ENCODE measurements around the gene USP17L15. TPM values are rescaled to one million over a fixed set of nuclear protein-coding genes. Genes with fewer than 3 reads are reported as not detected.
A peak's percentile ranks its signal among the peaks of the same experiment; 100 is the strongest.
"Not testable (repeated sequence)": the region's sequence is repeated elsewhere in the genome, so short reads cannot be mapped to it uniquely, and the experiment has no call there.

USP17L15 gene
- total and polyA plus RNA-seq, 2 donors (not counting 1 experiment from before 2014, with no cell fraction given), result not detected

DNA sequence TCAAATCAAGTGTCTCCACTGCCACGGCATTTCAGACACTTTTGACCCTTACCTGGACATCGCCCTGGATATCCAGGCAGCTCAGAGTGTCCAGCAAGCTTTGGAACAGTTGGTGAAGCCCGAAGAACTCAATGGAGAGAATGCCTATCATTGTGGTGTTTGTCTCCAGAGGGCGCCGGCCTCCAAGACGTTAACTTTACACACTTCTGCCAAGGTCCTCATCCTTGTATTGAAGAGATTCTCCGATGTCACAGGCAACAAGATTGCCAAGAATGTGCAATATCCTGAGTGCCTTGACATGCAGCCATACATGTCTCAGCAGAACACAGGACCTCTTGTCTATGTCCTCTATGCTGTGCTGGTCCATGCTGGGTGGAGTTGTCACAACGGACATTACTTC is 3.9 kb upstream of the USP17L15 start:
- H3K9ac ChIP-seq (ENCODE audit: insufficient read depth, low read length); H3K27ac ChIP-seq (ENCODE audit: insufficient read depth, low read length); H3K4me2 ChIP-seq (ENCODE audit: extremely low read depth, insufficient read depth, low read length); H3K4me3 ChIP-seq (replicated peaks in 1 of 4; ENCODE audit: control extremely low read depth in 1 of 4, insufficient read depth in 1 of 4, low read depth in 3 of 4, low read length in 4 of 4); H3K79me2 ChIP-seq (ENCODE audit: control insufficient read depth, insufficient read depth, low read length); H4K20me1 ChIP-seq (ENCODE audit: control insufficient read depth, extremely low read depth, insufficient read depth, low read length); H3K36me3 ChIP-seq (ENCODE audit: control insufficient read depth, insufficient read depth, low read length); H2AFZ ChIP-seq (ENCODE audit: low read length); H3K4me1 ChIP-seq (ENCODE audit: control insufficient read depth, extremely low read depth, insufficient read depth, low read length); H3K9me3 ChIP-seq (ENCODE audit: control insufficient read depth, insufficient read depth, low read depth, low read length); DNase-seq (ENCODE audit: low read depth in 2 of 2); H3K27me3 ChIP-seq (ENCODE audit: control insufficient read depth, insufficient read depth, low read length): not testable (repeated sequence)

DNA sequence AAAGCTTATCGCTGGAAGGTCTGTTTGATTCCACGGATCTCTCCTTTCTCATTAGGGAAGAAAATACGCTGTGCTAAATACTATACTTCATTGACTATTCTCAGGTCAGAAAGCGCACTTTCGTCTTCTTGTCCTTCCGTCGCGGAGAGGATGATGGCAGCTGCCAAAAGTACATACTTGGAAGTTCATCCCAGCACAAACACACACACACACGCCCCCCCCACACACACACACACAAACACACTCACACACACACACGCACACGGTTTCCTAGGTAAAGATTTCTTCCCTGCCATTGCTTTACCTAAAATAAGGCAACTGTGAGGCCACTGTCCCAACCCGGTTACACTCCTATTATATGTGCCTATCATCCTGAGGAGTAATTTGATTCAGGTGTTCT is 4.3 kb downstream of the USP17L15 start:
- H2AFZ ChIP-seq (ENCODE audit: low read length); H3K4me2 ChIP-seq (ENCODE audit: extremely low read depth, insufficient read depth, low read length); H3K4me1 ChIP-seq (ENCODE audit: control insufficient read depth, extremely low read depth, insufficient read depth, low read length); H3K9ac ChIP-seq (ENCODE audit: insufficient read depth, low read length); H3K27ac ChIP-seq (ENCODE audit: insufficient read depth, low read length); H3K27me3 ChIP-seq (ENCODE audit: control insufficient read depth, insufficient read depth, low read length); H4K20me1 ChIP-seq (ENCODE audit: control insufficient read depth, extremely low read depth, insufficient read depth, low read length); H3K4me3 ChIP-seq (replicated peaks in 1 of 4; ENCODE audit: control extremely low read depth in 1 of 4, insufficient read depth in 1 of 4, low read depth in 3 of 4, low read length in 4 of 4); H3K9me3 ChIP-seq (ENCODE audit: control insufficient read depth, insufficient read depth, low read depth, low read length); H3K36me3 ChIP-seq (ENCODE audit: control insufficient read depth, insufficient read depth, low read length); H3K79me2 ChIP-seq (ENCODE audit: control insufficient read depth, insufficient read depth, low read length): not testable (repeated sequence)
- DNase-seq (ENCODE audit: low read depth in 2 of 2), result peak in 1 of 2 donors; percentile 0

DNA sequence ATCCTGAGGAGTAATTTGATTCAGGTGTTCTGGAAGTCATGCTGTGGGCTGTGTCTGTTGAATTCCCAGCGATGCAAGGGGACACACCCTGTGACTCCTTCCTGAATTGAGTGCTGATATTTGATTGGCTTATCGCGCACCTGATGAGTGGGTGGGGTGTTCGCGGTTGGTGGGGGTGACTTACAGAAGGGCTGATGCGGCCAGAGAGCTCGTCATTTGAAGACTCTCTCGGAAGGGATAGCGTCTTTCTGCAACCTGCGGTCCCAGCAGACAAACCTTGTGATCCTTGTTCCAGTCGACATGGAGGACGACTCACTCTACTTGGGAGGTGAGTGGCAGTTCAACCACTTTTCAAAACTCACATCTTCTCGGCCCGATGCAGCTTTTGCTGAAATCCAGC is 9.4 kb downstream of the USP17L15 start, which contains the start of gene USP17L17:
Gene USP17L17, plus strand, starts transcription at position 301 of the 400 bp plus-strand sequence. Its CDS starts 0 bp downstream, at position 301.
- H3K4me1 ChIP-seq (ENCODE audit: control insufficient read depth, extremely low read depth, insufficient read depth, low read length); H3K27me3 ChIP-seq (ENCODE audit: control insufficient read depth, insufficient read depth, low read length); DNase-seq (ENCODE audit: low read depth in 2 of 2); H3K79me2 ChIP-seq (ENCODE audit: control insufficient read depth, insufficient read depth, low read length); H2AFZ ChIP-seq (ENCODE audit: low read length); H3K9me3 ChIP-seq (ENCODE audit: control insufficient read depth, insufficient read depth, low read depth, low read length); H3K9ac ChIP-seq (ENCODE audit: insufficient read depth, low read length); H4K20me1 ChIP-seq (ENCODE audit: control insufficient read depth, extremely low read depth, insufficient read depth, low read length); H3K4me3 ChIP-seq (replicated peaks in 1 of 4; ENCODE audit: control extremely low read depth in 1 of 4, insufficient read depth in 1 of 4, low read depth in 3 of 4, low read length in 4 of 4); H3K36me3 ChIP-seq (ENCODE audit: control insufficient read depth, insufficient read depth, low read length); H3K27ac ChIP-seq (ENCODE audit: insufficient read depth, low read length); H3K4me2 ChIP-seq (ENCODE audit: extremely low read depth, insufficient read depth, low read length): not testable (repeated sequence)

DNA sequence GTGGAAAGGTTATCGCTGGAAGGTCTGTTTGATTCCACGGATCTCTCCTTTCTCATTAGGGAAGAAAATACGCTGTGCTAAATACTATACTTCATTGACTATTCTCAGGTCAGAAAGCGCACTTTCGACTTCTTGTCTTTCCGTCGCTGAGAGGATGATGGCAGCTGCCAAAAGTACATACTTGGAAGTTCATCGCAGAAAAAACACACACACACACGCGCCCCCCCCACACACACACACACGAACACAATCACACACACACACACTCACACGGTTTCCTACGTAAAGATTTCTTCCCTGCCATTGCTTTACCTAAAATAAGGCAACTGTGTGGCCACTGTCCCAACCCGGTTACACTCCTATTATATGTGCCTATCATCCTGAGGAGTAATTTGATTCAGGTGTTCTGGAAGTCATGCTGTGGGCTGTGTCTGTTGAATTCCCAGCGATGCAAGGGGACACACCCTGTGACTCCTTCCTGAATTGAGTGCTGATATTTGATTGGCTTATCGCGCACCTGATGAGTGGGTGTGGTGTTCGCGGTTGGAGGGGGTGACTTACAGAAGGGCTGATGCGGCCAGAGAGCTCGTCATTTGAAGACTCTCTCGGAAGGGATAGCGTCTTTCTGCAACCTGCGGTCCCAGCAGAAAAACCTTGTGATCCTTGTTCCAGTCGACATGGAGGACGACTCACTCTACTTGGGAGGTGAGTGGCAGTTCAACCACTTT is 13.9 kb downstream of the USP17L15 start, which contains the start of gene USP17L18:
Gene USP17L18, plus strand, starts transcription at position 678 of the 728 bp plus-strand sequence. Its CDS starts 0 bp downstream, at position 678.
- H3K27me3 ChIP-seq (ENCODE audit: control insufficient read depth, insufficient read depth, low read length); H3K79me2 ChIP-seq (ENCODE audit: control insufficient read depth, insufficient read depth, low read length); H3K27ac ChIP-seq (ENCODE audit: insufficient read depth, low read length); H4K20me1 ChIP-seq (ENCODE audit: control insufficient read depth, extremely low read depth, insufficient read depth, low read length); H2AFZ ChIP-seq (ENCODE audit: low read length); H3K36me3 ChIP-seq (ENCODE audit: control insufficient read depth, insufficient read depth, low read length); H3K4me2 ChIP-seq (ENCODE audit: extremely low read depth, insufficient read depth, low read length); H3K9ac ChIP-seq (ENCODE audit: insufficient read depth, low read length); H3K9me3 ChIP-seq (ENCODE audit: control insufficient read depth, insufficient read depth, low read depth, low read length); H3K4me3 ChIP-seq (replicated peaks in 1 of 4; ENCODE audit: control extremely low read depth in 1 of 4, insufficient read depth in 1 of 4, low read depth in 3 of 4, low read length in 4 of 4); H3K4me1 ChIP-seq (ENCODE audit: control insufficient read depth, extremely low read depth, insufficient read depth, low read length): not testable (repeated sequence)
- DNase-seq (ENCODE audit: low read depth in 2 of 2), result peak in 1 of 2 donors; percentile 9

DNA sequence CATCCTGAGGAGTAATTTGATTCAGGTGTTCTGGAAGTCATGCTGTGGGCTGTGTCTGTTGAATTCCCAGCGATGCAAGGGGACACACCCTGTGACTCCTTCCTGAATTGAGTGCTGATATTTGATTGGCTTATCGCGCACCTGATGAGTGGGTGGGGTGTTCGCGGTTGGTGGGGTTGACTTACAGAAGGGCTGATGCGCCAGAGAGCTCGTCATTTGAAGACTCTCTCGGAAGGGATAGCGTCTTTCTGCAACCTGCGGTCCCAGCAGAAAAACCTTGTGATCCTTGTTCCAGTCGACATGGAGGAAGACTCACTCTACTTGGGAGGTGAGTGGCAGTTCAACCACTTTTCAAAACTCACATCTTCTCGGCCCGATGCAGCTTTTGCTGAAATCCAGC is 18.9 kb downstream of the USP17L15 start, which contains the start of gene USP17L19:
Gene USP17L19, plus strand, starts transcription at position 301 of the 400 bp plus-strand sequence. Its CDS starts 0 bp downstream, at position 301.
- H3K4me2 ChIP-seq (ENCODE audit: extremely low read depth, insufficient read depth, low read length); H3K36me3 ChIP-seq (ENCODE audit: control insufficient read depth, insufficient read depth, low read length); H3K4me1 ChIP-seq (ENCODE audit: control insufficient read depth, extremely low read depth, insufficient read depth, low read length); DNase-seq (ENCODE audit: low read depth in 2 of 2); H3K79me2 ChIP-seq (ENCODE audit: control insufficient read depth, insufficient read depth, low read length); H3K27ac ChIP-seq (ENCODE audit: insufficient read depth, low read length); H2AFZ ChIP-seq (ENCODE audit: low read length); H4K20me1 ChIP-seq (ENCODE audit: control insufficient read depth, extremely low read depth, insufficient read depth, low read length); H3K4me3 ChIP-seq (replicated peaks in 1 of 4; ENCODE audit: control extremely low read depth in 1 of 4, insufficient read depth in 1 of 4, low read depth in 3 of 4, low read length in 4 of 4); H3K27me3 ChIP-seq (ENCODE audit: control insufficient read depth, insufficient read depth, low read length); H3K9ac ChIP-seq (ENCODE audit: insufficient read depth, low read length); H3K9me3 ChIP-seq (ENCODE audit: control insufficient read depth, insufficient read depth, low read depth, low read length): not testable (repeated sequence)

DNA sequence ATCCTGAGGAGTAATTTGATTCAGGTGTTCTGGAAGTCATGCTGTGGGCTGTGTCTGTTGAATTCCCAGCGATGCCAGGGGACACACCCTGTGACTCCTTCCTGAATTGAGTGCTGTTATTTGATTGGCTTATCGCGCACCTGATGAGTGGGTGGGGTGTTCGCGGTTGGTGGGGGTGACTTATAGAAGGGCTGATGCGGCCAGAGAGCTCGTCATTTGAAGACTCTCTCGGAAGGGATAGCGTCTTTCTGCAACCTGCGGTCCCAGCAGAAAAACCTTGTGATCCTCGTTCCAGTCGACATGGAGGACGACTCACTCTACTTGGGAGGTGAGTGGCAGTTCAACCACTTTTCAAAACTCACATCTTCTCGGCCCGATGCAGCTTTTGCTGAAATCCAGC is 23.6 kb downstream of the USP17L15 start, which contains the start of gene USP17L20:
Gene USP17L20, plus strand, starts transcription at position 301 of the 400 bp plus-strand sequence. Its CDS starts 0 bp downstream, at position 301.
- not testable (repeated sequence) for H2AFZ ChIP-seq (ENCODE audit: low read length); H3K27ac ChIP-seq (ENCODE audit: insufficient read depth, low read length); H3K27me3 ChIP-seq (ENCODE audit: control insufficient read depth, insufficient read depth, low read length); H3K9ac ChIP-seq (ENCODE audit: insufficient read depth, low read length); H3K79me2 ChIP-seq (ENCODE audit: control insufficient read depth, insufficient read depth, low read length); H3K4me3 ChIP-seq (replicated peaks in 1 of 4; ENCODE audit: control extremely low read depth in 1 of 4, insufficient read depth in 1 of 4, low read depth in 3 of 4, low read length in 4 of 4); H4K20me1 ChIP-seq (ENCODE audit: control insufficient read depth, extremely low read depth, insufficient read depth, low read length); H3K9me3 ChIP-seq (ENCODE audit: control insufficient read depth, insufficient read depth, low read depth, low read length); H3K36me3 ChIP-seq (ENCODE audit: control insufficient read depth, insufficient read depth, low read length); H3K4me1 ChIP-seq (ENCODE audit: control insufficient read depth, extremely low read depth, insufficient read depth, low read length); DNase-seq (ENCODE audit: low read depth in 2 of 2); H3K4me2 ChIP-seq (ENCODE audit: extremely low read depth, insufficient read depth, low read length)
